Transverse colon (tissue), 3 donors: Measurements from ENCODE around the gene TMEM143.

Experiments used
- CTCF ChIP-seq, 5 experiments: fragments of 200-600 bp in 3 of 5; fragments of 450-650 bp in 2 of 5; sonication (generic) in 3 of 5; IDR thresholded peaks; 1 replicate in 2 of 5; 2 replicates in 3 of 5; pipeline ENCODE4 v1.5.1; 2016 to 2017; ENCODE audit warnings: antibody characterized with exemption in 5 of 5, inconsistent platforms in 3 of 5, mild to moderate bottlenecking in 2 of 5, moderate library complexity in 1 of 5
- POLR2A ChIP-seq: fragments of 450-650 bp; IDR thresholded peaks from one replicate; pipeline ENCODE4 v1.6.1; 2016; ENCODE audit warnings: antibody characterized with exemption, mild to moderate bottlenecking, moderate library complexity

DNA sequence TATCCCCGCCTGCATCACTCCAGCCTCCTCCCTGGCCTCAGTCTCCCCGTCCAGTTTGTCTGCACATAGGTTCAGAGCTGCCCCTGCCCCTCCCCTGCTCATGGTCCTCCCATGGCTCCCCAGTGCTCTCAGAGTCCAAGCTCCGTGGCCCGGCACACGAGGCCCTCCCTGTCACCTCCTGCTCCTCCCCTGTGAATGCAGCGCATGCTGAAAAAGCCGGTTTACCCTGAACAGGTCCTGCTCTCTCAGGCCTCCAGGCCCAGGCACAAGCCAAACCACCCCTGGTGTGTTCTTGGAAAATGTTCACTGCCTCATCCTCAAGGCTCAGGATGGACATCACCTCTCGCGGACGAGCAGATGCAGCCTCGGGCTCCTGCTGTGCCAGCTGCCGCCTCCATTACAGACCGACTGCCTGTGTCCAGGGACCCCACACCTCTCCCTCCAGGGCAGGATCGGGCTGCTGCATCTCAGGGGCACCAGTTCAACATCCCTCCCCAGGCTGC is 25.4 kb downstream of the TMEM143 start:
- TF ChIP-seq CTCF (IDR thresholded peaks at IDR 0.05), result no peak
- TF ChIP-seq POLR2A, result no peak
